ENCODE data around the gene SEC62. TPM values are rescaled to one million over a fixed set of nuclear protein-coding genes. Genes with fewer than 3 reads are reported as not detected.
"Not testable (repeated sequence)": the region's sequence is repeated elsewhere in the genome, so short reads cannot be mapped to it uniquely, and the experiment has no call there.

Gene SEC62
- polyA plus RNA-seq, 4 donors, result 144 to 193 (median 183) TPM

GRCh38 chr3:170012683-170013400 lies 46.2 kb downstream of the SEC62 start:
- DNase-seq (ENCODE audit: low read depth in 4 of 4, low spot score in 3 of 4), result no peak

DNA sequence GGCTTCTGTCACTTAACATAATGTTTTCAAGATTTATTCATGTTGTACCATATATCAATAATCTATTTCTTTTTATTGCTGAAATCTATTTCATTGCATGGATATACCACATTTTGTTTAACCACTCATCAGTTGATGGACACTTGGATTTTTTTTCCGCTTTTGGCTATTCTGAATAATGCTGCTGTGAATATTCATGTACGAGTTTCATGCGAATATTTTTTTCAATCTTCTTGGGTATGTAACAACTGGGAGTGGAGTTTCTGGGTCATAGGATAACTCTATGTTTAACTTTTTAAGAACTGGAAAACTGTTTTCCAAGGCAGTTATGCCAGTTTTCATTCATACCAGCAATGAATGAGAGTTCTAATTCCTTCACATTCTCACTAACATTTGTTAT lies 49.5 kb downstream of the SEC62 start:
- no peak for DNase-seq (ENCODE audit: low read depth in 4 of 4, low spot score in 3 of 4)

DNA sequence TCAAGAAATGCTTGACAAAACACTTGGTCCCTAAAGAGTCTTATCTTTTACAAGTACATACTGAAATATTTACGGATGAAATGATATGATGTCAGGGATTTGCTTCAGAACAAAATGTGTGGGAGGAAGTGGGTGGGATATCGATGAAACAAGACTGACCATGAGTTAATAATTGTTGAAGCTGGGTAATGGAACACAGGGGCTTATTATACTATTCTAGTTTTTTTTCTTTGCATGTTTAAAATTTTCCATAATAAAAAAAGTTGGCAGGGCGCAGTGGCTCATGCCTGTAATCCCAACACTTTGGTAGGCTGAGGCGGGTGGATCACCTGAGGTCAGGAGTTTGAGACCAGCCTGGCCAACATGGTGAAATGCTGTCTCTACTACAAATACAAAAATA lies 52.7 kb downstream of the SEC62 start:
- not testable (repeated sequence) for DNase-seq (ENCODE audit: low read depth in 4 of 4, low spot score in 3 of 4)

DNA sequence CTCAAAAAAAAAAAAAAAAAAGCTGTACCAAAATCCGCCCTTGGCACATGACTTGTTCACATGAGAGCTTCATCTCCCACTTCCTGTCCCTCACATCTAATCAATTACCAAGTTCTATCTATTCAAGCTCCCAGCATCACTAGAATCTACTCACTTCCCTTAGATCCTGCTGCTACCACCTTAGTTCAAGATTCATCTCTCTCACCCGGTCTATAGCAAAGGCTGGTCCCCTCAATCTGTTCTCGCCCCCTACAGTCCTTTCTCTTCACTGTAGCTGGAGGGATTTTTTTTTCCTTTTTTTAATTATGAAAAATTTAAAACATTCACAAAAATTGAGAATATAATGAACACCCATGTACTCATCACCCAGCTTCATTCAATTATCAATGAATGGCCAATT lies 54.5 kb downstream of the SEC62 start:
- DNase-seq (ENCODE audit: low read depth in 4 of 4, low spot score in 3 of 4), result no peak

- no peak for DNase-seq (ENCODE audit: low read depth in 4 of 4, low spot score in 3 of 4)
Observed at GRCh38 chr3:170022336-170022735, 55.7 kb downstream of the SEC62 start.

DNA sequence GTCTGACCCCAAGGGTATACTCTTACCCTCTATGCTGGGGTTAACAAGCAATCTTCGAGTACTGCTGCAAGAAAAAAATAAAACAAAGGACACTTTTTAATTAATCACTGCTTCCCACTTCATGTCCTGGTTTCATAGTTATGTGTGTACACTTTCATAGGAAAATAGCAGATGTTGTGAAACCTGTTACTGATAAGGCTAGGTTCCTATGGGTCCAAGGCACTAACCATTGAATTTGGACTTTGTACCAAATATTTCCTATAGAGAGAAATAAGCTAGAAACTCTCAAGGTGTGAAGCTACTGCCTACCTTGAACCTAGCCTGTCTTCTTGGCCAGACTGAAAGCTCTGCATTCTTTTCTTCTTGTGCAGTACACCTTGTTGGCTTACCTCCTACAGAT lies 56.6 kb downstream of the SEC62 start:
- DNase-seq (ENCODE audit: low read depth in 4 of 4, low spot score in 3 of 4), result no peak

DNA sequence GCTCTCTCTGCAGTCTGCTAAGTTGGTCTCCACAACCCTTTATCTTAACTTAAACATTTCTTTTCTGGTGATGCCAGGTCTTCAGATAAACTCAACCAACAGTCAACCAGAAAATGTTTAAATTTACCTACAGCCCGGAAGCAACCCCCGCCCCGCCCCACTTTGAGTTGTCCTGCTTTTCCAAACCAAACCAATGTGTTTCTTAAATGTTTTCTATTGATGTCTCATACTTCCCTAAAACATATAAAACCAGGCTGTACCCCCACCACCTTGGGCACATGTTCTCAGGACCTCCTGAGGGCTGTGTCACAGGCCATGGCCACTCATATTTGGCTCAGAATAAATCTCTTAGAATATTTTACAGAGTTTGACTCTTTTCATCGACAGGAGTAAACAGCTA lies 58.0 kb downstream of the SEC62 start:
- no peak for DNase-seq (ENCODE audit: low read depth in 4 of 4, low spot score in 3 of 4)

GRCh38 chr3:170027233-170028102 lies 60.9 kb downstream of the SEC62 start:
- DNase-seq (ENCODE audit: low read depth in 4 of 4, low spot score in 3 of 4), result no peak

DNA sequence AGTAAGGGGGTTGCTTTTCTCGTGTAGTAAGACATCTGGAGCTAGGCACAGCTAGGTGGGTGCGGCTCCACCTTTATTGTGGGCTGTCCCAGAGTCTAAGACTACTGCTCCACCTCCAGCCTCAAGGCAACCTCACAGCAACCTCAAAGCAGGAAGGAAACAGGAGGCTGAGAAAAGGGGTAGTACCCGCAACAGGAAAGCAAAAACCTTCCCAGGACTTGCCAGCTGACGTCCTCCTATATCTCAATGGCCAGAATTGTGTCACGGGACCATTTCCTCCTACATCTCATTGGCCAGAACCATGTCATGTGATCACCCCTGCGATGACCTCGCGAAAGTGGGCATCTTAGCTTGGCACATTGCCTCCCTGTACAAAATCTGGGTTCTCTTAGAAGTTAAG lies 66.9 kb downstream of the SEC62 start:
- no peak for DNase-seq (ENCODE audit: low read depth in 4 of 4, low spot score in 3 of 4)

DNA sequence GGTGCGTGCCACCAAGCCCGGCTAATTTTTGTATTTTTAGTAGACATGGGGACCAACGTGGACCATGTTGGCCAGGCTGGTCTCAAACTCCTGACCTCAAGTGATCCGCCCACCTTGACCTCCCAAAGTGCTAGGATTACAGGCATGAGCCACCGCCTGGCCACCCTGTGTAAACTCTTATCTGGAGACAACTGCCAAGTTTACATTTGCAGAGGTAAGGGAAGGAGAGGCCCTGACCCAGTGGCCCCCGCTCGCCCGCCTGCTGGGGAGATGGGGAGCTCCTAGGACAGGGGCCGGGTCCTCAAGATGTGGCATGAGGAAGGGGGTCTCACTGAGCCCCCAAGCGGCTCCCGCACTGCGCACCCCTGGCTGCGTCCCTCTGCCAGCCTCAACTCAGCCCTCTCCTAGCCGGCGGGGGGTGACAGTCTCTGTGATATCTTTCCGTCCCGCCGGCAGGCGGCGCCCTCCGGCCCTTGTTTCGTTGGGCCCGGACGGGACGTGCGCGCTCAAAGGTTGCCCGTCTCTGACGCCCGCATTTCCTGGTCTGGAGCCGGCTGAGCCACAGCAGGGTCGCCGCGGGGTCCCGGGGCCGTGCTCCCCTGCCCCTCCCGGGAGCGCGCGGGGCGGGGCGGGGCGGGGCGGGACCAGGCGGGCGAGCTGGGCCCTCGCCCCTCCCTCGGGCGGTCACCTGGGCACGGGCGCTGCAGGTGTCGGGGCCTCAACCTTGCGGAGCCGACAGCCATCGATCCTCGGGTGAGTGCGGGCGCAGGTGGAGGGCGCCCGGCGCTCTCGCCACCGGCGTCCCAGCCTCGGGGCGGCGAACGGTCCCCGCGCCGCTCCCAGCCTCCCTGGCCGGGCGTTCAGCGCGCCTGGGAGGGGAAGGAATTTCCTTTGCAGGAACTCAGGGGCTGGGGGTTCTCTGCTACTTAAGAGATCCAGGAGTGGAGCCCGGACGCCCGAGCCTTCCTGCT lies 71.1 kb downstream of the SEC62 start, which contains the start of gene GPR160:
Gene GPR160, plus strand, starts transcription at position 533 of the 971 bp plus-strand sequence. CDS start 45,978 bp downstream, outside the sequence.
- DNase-seq (ENCODE audit: low read depth in 4 of 4, low spot score in 3 of 4), result no peak

- DNase-seq (ENCODE audit: low read depth in 4 of 4, low spot score in 3 of 4), result no peak
Observed at GRCh38 chr3:170038434-170039110, 72.0 kb downstream of the SEC62 start.

GRCh38 chr3:170040418-170040817 lies 73.8 kb downstream of the SEC62 start:
- no peak for DNase-seq (ENCODE audit: low read depth in 4 of 4, low spot score in 3 of 4)

GRCh38 chr3:170043506-170043905 lies 76.9 kb downstream of the SEC62 start:
- no peak for DNase-seq (ENCODE audit: low read depth in 4 of 4, low spot score in 3 of 4)

DNA sequence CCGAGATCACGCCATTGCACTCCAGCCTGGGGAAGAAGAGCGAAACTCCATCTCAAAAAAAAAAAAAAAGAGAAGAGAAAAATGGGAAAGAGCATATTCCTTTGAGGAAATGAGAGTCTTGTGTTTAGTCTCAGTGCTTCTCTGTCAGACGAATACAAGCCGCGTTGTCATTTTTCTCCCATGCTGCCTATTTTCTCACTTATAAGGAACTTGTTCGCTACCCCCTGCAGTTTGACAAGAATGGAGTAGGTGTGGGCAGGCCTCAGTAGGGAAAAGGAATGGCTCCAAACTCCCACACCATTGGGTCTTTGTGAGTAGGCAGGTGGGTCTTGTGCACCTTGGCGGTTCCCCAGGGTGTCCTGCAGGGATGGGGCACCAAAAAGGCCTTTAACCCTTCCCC lies 77.7 kb downstream of the SEC62 start:
- DNase-seq (ENCODE audit: low read depth in 4 of 4, low spot score in 3 of 4), result no peak

DNA sequence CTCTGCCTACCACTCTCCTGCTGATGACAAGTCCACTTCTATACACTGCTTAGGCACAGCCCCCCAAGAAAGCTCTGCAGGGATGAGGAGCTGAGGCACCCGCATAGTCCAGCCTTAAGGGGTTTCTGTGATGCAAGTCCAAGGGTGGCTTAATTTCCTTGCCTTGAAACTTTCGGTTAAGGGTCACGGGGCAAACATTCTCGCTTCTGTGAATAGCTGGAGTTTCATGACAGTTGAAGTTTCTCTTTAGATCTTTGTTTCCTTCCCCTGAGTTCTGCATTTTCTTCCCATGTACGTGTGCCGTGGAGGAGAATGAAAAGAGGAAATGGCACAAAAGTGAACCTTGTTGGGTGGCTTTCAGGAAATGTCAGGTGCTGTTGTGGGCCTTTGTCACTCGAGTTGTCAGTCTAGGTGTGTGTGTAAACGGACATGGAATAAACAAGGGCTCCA lies 78.2 kb downstream of the SEC62 start:
- no peak for DNase-seq (ENCODE audit: low read depth in 4 of 4, low spot score in 3 of 4)

- no peak for DNase-seq (ENCODE audit: low read depth in 4 of 4, low spot score in 3 of 4)
Observed at GRCh38 chr3:170046269-170047132, 79.9 kb downstream of the SEC62 start.

- DNase-seq (ENCODE audit: low read depth in 4 of 4, low spot score in 3 of 4), result no peak
Observed at GRCh38 chr3:170047133-170047404, 80.5 kb downstream of the SEC62 start.

Measured in right renal pelvis (tissue), 4 donors.